Lower leg skin (tissue), 4 donors: ENCODE measurements around the gene DNASE1L2. TPM values are rescaled to one million over a fixed set of nuclear protein-coding genes. Genes with fewer than 3 reads are reported as not detected.
"Not testable (repeated sequence)": the region's sequence is repeated elsewhere in the genome, so short reads cannot be mapped to it uniquely, and the experiment has no call there.

Source experiments
- DNase-seq, 2 donors: peaks; one replicate each; pipeline ENCODE4 v3.0.0-alpha.2; 2019; ENCODE audit warnings: low spot score in 2 of 2
- H3K4me3 ChIP-seq: fragments of 200-600 bp; sonication (generic); 2 replicates; pipeline ENCODE4 v1.5.1; 2017; ENCODE audit warnings: mild to moderate bottlenecking, low read depth; ENCODE audit not compliant: poor library complexity, severe bottlenecking
- CTCF ChIP-seq, 3 donors: fragments of 450-650 bp; IDR thresholded peaks; one replicate each; pipeline ENCODE4 v1.5.1; 2016; ENCODE audit warnings: antibody characterized with exemption in 3 of 3, mild to moderate bottlenecking in 3 of 3, moderate library complexity in 2 of 3
- POLR2A ChIP-seq, 2 donors: fragments of 450-650 bp; IDR thresholded peaks; one replicate each; pipeline ENCODE4 v1.6.1; 2016 to 2017; ENCODE audit warnings: antibody characterized with exemption in 2 of 2, mild to moderate bottlenecking in 1 of 2, moderate library complexity in 1 of 2
- WGBS, 2 donors: methylation state at CpG; one replicate each; pipeline ENCODE4 v1.1.5; 2018; 5-methylcytosine and 5-hydroxymethylcytosine counted together
- intact Hi-C: fragments of 100-400 bp; cut with DNase I; formaldehyde crosslinking; loops from one replicate; pipeline ENCODE4 v1.15.0; 2023; ENCODE audit warnings: low total_unique reads
- total RNA-seq, 4 donors: library from RNA; depleted of rRNA; stranded (reverse); fragments of >200 nt; gene quantifications; one replicate each; pipeline ENCODE4 v1.1.0, GENCODE V29; 2016

Gene DNASE1L2
- total RNA-seq, 4 donors from 2014 or later = 39.8 to 93.3 (median 55.0) TPM

DNA sequence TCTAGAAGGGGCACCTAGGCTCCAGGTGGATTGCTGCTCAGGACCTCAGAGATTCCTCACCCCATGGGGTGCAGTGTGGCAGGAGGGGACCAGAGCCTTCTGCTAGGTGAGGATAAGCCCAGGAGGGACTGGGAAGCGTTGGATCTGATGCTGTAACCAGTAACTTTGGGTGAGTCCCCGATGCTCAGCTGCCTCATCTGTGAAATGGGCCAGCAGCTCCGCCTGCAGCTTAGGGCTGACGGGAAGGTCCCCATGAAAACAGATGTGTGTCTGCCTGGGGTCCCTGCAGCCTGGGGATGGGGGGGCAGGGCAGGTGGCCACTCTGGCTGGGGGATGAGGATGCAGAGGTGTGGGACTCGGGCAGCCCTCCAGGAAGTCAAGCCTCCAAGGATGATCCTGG, 37.1 kb upstream of the DNASE1L2 start:
- no peak for DNase-seq
- no peak for TF ChIP-seq CTCF (IDR thresholded peaks at IDR 0.05)
- no peak for TF ChIP-seq POLR2A (IDR thresholded peaks at IDR 0.05)
- no peak overlapping the region for H3K4me3 ChIP-seq
- WGBS, 2 donors = 64 to 71% methylated on average over 5 of the region's 5 CpGs
- intact Hi-C loops = no loop called here

DNA sequence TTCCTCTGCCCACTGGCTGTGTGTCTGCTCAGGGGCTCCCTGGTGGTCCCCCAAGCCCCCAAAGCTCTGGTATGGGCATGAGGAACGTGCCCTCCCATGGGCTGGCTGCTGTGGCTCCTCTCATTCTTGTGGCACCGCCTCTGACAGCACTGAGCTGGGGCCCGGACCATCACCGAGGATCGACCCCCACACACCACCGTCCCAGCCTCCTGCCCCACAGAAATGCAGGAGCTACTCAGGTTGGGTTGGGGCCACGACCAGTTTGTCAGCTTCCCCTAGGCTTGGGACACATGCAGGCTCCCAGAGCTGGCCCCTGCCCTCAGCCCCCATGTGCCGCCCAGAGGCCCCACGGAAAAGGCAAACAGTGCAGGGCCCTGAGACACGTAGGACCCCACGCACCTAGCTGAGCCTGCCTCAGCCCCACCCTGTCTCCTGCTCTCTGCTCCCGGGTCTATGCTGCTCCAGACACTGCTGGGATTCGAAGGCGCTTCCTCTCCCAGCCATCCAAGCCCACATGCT, 36.6 kb upstream of the DNASE1L2 start:
- WGBS, 2 donors = 70 to 71% methylated on average over 13 of the region's 14 CpGs
- TF ChIP-seq CTCF (IDR thresholded peaks at IDR 0.05) = no peak
- no peak for TF ChIP-seq POLR2A (IDR thresholded peaks at IDR 0.05)
- no peak overlapping the region for H3K4me3 ChIP-seq
- intact Hi-C loops = no loop called here
- DNase-seq = no peak

DNA sequence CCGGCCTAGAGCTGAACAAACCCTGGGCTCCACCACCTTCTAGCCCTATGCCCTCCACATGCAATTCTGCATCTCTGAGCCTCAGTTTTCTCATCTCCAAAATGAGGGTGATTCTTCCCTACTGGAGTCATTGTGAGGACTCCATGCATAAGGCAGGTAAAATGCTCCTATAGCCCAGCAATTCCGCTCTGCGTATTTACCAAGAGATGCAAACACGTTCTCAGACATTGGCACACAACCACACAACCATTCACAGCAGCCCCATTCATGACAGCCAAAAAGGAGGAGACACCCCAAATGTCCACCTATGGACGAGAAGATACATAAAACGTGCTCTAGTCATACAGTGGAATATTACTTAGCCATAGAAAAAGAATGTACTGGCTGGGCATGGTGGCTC, 35.9 kb upstream of the DNASE1L2 start:
- no peak for TF ChIP-seq CTCF (IDR thresholded peaks at IDR 0.05)
- TF ChIP-seq POLR2A (IDR thresholded peaks at IDR 0.05) = no peak
- WGBS, 2 donors = 90 to 91% methylated on average over 6 of the region's 6 CpGs
- H3K4me3 ChIP-seq = no peak overlapping the region
- intact Hi-C loops = no loop called here
- DNase-seq = no peak

DNA sequence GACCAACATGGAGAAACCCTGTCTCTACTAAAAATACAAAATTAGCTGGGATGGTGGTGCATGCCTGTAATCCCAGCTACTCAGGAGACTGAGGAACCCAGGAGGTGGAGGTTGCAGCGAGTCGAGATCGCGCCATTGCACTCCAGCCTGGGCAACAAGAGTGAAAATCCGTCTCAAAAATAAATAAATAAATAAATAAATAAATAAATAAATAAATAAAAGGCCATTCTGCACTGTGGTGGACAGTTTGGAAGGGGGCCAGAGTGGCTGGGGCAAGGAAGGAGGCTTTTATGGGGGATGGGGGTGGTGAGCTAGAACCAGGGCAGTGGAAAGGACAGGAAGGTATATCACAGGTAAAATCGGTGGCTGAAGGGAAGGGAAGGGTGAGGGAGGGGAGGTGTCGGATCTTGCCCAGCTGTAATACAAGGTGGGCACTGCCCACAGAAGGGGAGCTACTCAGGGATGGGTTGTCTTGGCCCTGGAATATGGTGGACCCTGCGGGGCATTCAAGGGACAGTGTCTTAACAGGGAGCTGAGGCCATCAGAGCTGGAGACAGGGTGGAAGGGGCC, 33.0 kb upstream of the DNASE1L2 start:
- 94% methylated on average over 8 of the region's 8 CpGs for WGBS, 2 donors
- intact Hi-C loops, H3K4me3 ChIP-seq, DNase-seq: not testable (repeated sequence)

- intact Hi-C loops = no loop called here
- H3K4me3 ChIP-seq = no peak overlapping the region
- no peak for DNase-seq
- TF ChIP-seq CTCF (IDR thresholded peaks at IDR 0.05) (no peak), POLR2A (IDR thresholded peaks at IDR 0.05) (no peak)
- 82 to 83% methylated on average over 13 of the region's 13 CpGs for WGBS, 2 donors
Observed at GRCh38 chr16:2204416-2205103, 31.7 kb upstream of the DNASE1L2 start.

DNA sequence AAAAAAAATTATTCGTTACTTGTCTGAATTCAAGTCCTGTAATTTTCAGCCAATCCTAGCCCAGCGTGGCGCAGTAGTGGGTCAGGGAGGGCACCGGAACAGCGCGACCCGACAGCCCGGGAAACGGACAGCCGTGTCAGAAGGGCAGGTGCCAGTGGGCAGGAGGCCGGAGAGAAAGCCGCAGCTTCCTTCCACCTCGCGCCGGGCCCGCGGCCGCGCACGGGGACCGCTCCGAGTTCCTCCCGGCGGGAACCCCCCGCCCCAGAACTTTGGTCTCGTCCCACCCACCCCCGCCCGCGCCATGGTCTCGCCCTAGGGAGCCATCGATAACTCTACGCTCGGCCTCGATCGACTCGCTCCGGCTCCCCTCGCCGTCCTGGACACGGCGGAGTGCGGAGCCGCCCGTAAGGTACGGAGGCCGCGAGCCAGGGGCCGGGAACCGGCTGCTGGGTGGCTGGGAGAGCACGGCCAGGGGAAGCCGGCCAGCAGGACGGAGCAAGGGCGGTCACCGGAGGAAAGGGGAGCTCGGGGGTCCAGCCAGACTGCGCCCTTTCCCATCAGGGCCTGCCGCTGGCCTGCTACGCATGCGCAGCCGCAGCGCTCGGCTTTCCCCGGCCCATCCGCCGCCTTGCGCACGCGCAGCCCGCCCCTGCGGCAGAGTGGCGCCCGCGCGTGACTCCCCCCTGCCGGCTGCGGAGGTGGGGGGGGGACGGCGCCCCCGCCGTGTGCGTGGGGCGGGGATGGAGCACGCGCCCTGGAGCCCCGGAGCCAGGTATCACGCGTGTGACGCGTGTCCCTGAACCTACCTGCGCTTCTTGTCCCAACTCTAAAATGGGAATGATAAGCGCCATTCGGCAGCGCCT, 30.9 kb upstream of the DNASE1L2 start, which contains the start of gene MLST8:
Gene MLST8 (plus strand): TSS at position 351 of the 863 bp plus-strand sequence. CDS start 632 bp downstream, outside the sequence.
- 0% methylated on average over 27 to 55 of the region's 93 CpGs for WGBS, 2 donors
- no peak for TF ChIP-seq CTCF (IDR thresholded peaks at IDR 0.05)
- peak in 1 of 2 donors; percentile 34 for TF ChIP-seq POLR2A (IDR thresholded peaks at IDR 0.05)
- peak; percentile 62 to 96 for DNase-seq
- intact Hi-C loops = no loop called here
- H3K4me3 ChIP-seq = peak within 1 kb of the TSS; percentile 49
